K562 (cell line): ENCODE data around the gene BPTF. TPM values are rescaled to one million over a fixed set of nuclear protein-coding genes. Genes with fewer than 3 reads are reported as not detected.
A peak's percentile ranks its signal among the peaks of the same experiment; 100 is the strongest.

Source experiments
- HBP1 ChIP-seq: fragments of 450-650 bp; formaldehyde crosslinking; IDR thresholded peaks from 2 replicates; pipeline ENCODE4 v1.4.0; 2022; ENCODE audit warnings: missing genetic modification characterization
- PHB2 ChIP-seq: fragments of 450-650 bp; IDR thresholded peaks from 2 replicates; pipeline ENCODE4 v1.6.1; 2017; ENCODE audit warnings: low read depth
- TFAM ChIP-seq: fragments of 250-450 bp; sonication (Bioruptor Pico); conservative IDR thresholded peaks from 2 replicates; pipeline ENCODE4 v1.5.0; 2021; ENCODE audit warnings: mild to moderate bottlenecking, moderate library complexity
- ZNF263 ChIP-seq: sonication (generic); formaldehyde crosslinking; IDR thresholded peaks from 2 replicates; pipeline ENCODE4 v1.8.0; 2022; ENCODE audit warnings: mild to moderate bottlenecking, missing genetic modification reagents, borderline replicate concordance
- ZNF318 ChIP-seq, 2 experiments: fragments of 450-650 bp; IDR thresholded peaks; 2 replicates each; pipeline ENCODE4 v1.6.1; 2016; ENCODE audit warnings: mild to moderate bottlenecking in 2 of 2, borderline replicate concordance in 1 of 2, low read depth in 1 of 2, moderate library complexity in 1 of 2
- ZNF384 ChIP-seq: IDR thresholded peaks from 2 replicates; pipeline ENCODE4 v1.6.1; 2012; ENCODE audit warnings: low read depth, low read length, improper control_type of control experiment
- ZNF57 ChIP-seq: fragments of 450-650 bp; formaldehyde crosslinking; IDR thresholded peaks from 2 replicates; pipeline ENCODE4 v1.4.0; 2020; ENCODE audit warnings: mild to moderate bottlenecking, moderate library complexity
- ZNF707 ChIP-seq: fragments of 250-450 bp; sonication (Bioruptor Pico); conservative IDR thresholded peaks from 2 replicates; pipeline ENCODE4 v1.8.0; 2022; ENCODE audit warnings: inconsistent platforms, mild to moderate bottlenecking, moderate library complexity
- polyA plus RNA-seq, 8 experiments: library from polyadenylated mRNA; depleted of rRNA in 4 of 8; stranded (reverse) in 5 of 8; unstranded in 3 of 8; fragments of >200 nt; fragmentation: Nextera tagmentation in 2 of 8; fragmentation: Illumina TruSeq in 1 of 8; extraction: Ambion mirVana in 2 of 8; extraction: Trizol in 1 of 8; gene quantifications; 2 replicates each; pipeline versions ENCODE4 v1.2.1 to v1.2.3, GENCODE V29; 2011 to 2014; ENCODE audit warnings: inconsistent platforms in 1 of 8, missing spikeins in 1 of 8
- total RNA-seq, 7 experiments: library from RNA; depleted of rRNA in 6 of 7; stranded (reverse); fragments of >200 nt in 6 of 7; fragmentation: Illumina TruSeq in 2 of 7; extraction: Trizol in 2 of 7; gene quantifications; 2 replicates each; pipeline versions ENCODE4 v1.2.1 to v1.2.3, GENCODE V29; 2011 to 2021; ENCODE audit warnings: low replicate concordance in 1 of 7
- TF ChIP-seq, protein P1 (sequence below): fragments of 450-650 bp; IDR thresholded peaks from 2 replicates; pipeline ENCODE4 v1.6.1; 2017; ENCODE audit warnings: antibody characterized with exemption, mild to moderate bottlenecking
- TF ChIP-seq, protein P2 (sequence below), 2 experiments: fragments of 250-450 bp in 1 of 2; fragments of 450-650 bp in 1 of 2; sonication (Bioruptor Pico) in 1 of 2; IDR thresholded peaks; 2 replicates each; pipeline versions ENCODE4 v1.6.1 to v1.8.0; 2016 to 2021; ENCODE audit warnings: mild to moderate bottlenecking in 2 of 2, moderate library complexity in 2 of 2, missing compliant biosample characterization in 1 of 2, missing genetic modification characterization in 1 of 2

Gene BPTF
- total and polyA plus RNA-seq, 9 of the 15 experiments (the other 6 are each of a cell fraction or from before 2014, with no cell fraction given): 12.5 to 52.1 (median 26.9) TPM

DNA sequence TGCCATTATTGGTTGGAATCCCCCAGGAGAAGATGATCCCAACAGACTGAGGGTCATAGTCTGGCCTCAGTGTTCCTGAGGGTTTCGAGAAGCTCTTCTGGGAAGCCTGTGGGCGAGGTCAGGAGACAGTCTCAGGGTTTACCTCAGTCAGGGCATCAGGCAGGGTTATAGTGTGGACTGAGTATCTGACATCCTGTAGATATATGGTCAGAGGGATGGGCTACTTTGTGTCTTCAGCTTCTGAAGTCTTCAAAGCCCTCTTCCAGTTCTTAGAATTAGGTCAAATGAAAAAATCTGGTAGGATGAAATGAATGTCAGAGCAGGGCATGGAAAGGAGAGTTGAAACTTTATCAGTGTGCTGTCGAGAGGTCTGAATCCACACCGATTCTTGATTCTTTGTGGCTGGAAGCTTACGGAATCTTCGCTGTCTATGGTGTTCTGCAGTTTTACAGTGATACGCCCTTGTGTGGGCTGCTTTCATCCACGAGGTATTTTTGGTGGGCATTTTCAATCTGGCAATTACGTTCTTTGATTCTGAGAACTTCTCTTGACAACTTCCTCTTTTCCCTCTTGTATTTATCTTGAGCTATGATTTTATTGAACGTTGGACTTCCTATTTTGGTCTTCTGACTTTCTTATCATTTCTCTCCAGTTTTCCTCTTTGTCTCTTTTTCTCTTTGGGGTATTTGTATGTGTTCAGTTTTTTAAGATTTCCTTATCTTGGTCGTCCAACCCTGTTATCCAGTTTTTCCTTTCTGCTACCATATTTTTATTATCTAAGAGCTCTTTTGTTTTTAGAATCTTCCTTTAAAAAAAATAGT lies 30.4 kb downstream of the BPTF start (continued):
- TF ChIP-seq ZNF318 (IDR thresholded peaks at IDR 0.05; ENCODE audit: borderline replicate concordance in 1 of 2, low read depth in 1 of 2): no peak
- TF ChIP-seq ZNF384: no peak; the same call in 1 of the 2 replicates
- TF ChIP-seq, protein P1, sequence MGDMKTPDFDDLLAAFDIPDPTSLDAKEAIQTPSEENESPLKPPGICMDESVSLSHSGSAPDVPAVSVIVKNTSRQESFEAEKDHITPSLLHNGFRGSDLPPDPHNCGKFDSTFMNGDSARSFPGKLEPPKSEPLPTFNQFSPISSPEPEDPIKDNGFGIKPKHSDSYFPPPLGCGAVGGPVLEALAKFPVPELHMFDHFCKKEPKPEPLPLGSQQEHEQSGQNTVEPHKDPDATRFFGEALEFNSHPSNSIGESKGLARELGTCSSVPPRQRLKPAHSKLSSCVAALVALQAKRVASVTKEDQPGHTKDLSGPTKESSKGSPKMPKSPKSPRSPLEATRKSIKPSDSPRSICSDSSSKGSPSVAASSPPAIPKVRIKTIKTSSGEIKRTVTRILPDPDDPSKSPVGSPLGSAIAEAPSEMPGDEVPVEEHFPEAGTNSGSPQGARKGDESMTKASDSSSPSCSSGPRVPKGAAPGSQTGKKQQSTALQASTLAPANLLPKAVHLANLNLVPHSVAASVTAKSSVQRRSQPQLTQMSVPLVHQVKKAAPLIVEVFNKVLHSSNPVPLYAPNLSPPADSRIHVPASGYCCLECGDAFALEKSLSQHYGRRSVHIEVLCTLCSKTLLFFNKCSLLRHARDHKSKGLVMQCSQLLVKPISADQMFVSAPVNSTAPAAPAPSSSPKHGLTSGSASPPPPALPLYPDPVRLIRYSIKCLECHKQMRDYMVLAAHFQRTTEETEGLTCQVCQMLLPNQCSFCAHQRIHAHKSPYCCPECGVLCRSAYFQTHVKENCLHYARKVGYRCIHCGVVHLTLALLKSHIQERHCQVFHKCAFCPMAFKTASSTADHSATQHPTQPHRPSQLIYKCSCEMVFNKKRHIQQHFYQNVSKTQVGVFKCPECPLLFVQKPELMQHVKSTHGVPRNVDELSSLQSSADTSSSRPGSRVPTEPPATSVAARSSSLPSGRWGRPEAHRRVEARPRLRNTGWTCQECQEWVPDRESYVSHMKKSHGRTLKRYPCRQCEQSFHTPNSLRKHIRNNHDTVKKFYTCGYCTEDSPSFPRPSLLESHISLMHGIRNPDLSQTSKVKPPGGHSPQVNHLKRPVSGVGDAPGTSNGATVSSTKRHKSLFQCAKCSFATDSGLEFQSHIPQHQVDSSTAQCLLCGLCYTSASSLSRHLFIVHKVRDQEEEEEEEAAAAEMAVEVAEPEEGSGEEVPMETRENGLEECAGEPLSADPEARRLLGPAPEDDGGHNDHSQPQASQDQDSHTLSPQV: no peak
- no peak for TF ChIP-seq ZNF57 (CRISPR knock-in tag)
- TF ChIP-seq TFAM: no peak
- no peak for TF ChIP-seq HBP1 (CRISPR knock-in tag)
- TF ChIP-seq, protein P2, sequence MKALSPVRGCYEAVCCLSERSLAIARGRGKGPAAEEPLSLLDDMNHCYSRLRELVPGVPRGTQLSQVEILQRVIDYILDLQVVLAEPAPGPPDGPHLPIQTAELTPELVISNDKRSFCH (CRISPR knock-in tag; IDR thresholded peaks at IDR 0.05): no peak
- TF ChIP-seq, protein P2 (tag; IDR thresholded peaks at IDR 0.05): no peak
- no peak for TF ChIP-seq ZNF707 (CRISPR knock-in tag)
- TF ChIP-seq PHB2: peak; percentile 84
- TF ChIP-seq ZNF263 (CRISPR knock-in tag): no peak
